Retinal pigment epithelial cell (primary cell): Measurements from ENCODE around the gene PTGDR2.

Experiments
- DNase-seq: peaks from one replicate; pipeline ENCODE4 v3.0.0-alpha.2; 2010; ENCODE audit warnings: low read depth
- H3K4me3 ChIP-seq: 2 replicates; pipeline ENCODE4 v1.5.1; 2011; ENCODE audit warnings: mild to moderate bottlenecking, low read length, control low read depth, moderate library complexity
- TF ChIP-seq, protein P1 (sequence below): conservative IDR thresholded peaks from 2 replicates; pipeline ENCODE4 v1.5.1; 2011; ENCODE audit warnings: low read depth, low read length, control low read depth, inconsistent platforms

PTGDR2 gene

DNA sequence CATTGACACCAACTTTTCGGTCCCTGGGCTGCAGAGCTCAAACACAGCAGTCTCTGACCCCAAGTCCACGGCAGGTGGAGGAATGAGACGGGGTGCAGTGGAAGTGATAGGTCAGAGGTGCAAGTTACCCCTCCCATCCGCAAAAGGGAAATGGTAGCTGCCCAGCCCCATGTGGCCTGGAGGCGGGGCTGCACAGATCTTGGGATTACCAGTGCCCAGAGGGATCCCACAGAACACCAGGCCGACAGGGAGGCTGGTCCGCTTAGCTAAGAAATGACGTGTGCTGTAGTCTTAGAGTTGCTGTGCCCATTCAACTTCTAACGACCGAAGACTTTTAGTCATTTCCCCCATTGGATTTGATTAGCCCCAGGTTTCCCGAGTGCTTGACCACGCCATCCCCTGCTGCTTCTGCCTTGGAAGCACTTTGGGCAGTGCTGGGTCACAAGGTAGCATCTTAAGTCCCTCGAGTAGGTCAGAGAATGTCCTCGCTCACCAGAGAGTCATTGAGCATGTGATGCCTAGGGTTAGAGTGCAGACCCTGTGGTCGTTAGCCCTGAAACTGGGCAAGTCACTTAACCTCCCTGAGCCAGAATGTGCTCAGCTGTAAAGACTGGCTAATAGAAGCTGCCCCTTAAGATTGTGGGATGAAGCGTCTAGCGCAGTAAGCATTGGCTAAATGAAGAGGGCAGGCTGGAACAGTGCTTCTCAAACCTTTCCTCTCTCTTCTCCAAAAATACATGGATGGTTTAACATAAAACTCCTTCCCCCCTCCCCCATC, 4.2 kb downstream of the PTGDR2 start:
- TF ChIP-seq, protein P1, sequence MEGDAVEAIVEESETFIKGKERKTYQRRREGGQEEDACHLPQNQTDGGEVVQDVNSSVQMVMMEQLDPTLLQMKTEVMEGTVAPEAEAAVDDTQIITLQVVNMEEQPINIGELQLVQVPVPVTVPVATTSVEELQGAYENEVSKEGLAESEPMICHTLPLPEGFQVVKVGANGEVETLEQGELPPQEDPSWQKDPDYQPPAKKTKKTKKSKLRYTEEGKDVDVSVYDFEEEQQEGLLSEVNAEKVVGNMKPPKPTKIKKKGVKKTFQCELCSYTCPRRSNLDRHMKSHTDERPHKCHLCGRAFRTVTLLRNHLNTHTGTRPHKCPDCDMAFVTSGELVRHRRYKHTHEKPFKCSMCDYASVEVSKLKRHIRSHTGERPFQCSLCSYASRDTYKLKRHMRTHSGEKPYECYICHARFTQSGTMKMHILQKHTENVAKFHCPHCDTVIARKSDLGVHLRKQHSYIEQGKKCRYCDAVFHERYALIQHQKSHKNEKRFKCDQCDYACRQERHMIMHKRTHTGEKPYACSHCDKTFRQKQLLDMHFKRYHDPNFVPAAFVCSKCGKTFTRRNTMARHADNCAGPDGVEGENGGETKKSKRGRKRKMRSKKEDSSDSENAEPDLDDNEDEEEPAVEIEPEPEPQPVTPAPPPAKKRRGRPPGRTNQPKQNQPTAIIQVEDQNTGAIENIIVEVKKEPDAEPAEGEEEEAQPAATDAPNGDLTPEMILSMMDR, result no peak
- DNase-seq, result no peak
- no peak overlapping the region for H3K4me3 ChIP-seq

GRCh38 chr11:60849641-60850520, 5.9 kb downstream of the PTGDR2 start:
- no peak overlapping the region for H3K4me3 ChIP-seq
- DNase-seq, result no peak

GRCh38 chr11:60848714-60849151, 7.0 kb downstream of the PTGDR2 start:
- no peak for DNase-seq
- TF ChIP-seq, protein P1, result no peak
- no peak overlapping the region for H3K4me3 ChIP-seq

More at GRCh38 chr11:60849641-60850520, 5.9 kb downstream of the PTGDR2 start:
- TF ChIP-seq, protein P1, result no peak

DNA sequence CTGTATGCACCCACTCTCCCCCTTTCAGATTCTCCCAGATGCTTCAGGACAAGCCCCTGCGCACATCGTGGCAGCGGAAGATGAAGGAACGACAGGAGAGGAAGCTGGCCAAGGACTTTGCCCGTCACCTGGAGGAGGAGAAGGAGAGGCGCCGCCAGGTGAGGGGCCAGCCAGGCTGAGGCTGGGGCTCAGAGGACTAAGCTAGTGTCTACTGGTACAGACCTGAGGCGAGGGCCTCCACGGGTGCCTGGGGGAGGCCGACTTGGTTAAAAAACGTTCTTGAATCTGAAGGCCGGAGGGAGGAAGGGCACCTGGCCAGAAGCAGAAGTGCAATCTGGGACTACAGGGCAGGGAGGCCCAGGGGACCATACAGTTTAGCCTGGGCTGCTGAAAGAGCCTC, 7.9 kb downstream of the PTGDR2 start:
- no peak overlapping the region for H3K4me3 ChIP-seq
- TF ChIP-seq, protein P1, result no peak
- no peak for DNase-seq

GRCh38 chr11:60847281-60847680, 8.5 kb downstream of the PTGDR2 start:
- H3K4me3 ChIP-seq, result no peak overlapping the region
- DNase-seq, result no peak
- TF ChIP-seq, protein P1, result no peak

- no peak overlapping the region for H3K4me3 ChIP-seq
- no peak for DNase-seq
- TF ChIP-seq, protein P1, result no peak
Measured at GRCh38 chr11:60845338-60845737, 10.4 kb downstream of the PTGDR2 start.

DNA sequence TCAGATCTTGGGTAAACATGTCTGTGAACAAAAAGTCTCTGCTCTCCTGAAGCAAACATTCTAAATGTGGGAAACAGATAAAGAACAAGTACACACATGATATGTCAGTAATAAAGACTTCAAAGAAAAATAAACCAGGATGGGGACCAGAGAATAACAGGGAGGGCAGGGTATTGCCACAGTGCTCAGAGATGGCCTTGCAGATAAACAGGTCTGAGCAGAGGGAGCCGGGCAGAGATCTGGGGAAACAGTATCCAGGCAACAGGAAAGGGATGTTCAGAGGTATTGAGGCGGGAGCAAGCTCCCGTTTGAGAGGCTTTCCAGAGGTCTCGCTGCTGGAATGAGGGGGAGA, 10.9 kb downstream of the PTGDR2 start:
- TF ChIP-seq, protein P1, result no peak
- no peak overlapping the region for H3K4me3 ChIP-seq
- no peak for DNase-seq
